GM21381 (cell line): ENCODE results near the gene RET.
A peak's percentile ranks its signal among the peaks of the same experiment; 100 is the strongest.

Experiments
- ATAC-seq: cut with Tn5 transposase; IDR thresholded peaks from one replicate; pipeline ENCODE4 v1.9.1; 2021; ENCODE audit warnings: mild to moderate bottlenecking, moderate library complexity; ENCODE audit not compliant: unreplicated experiment

The RET gene

DNA sequence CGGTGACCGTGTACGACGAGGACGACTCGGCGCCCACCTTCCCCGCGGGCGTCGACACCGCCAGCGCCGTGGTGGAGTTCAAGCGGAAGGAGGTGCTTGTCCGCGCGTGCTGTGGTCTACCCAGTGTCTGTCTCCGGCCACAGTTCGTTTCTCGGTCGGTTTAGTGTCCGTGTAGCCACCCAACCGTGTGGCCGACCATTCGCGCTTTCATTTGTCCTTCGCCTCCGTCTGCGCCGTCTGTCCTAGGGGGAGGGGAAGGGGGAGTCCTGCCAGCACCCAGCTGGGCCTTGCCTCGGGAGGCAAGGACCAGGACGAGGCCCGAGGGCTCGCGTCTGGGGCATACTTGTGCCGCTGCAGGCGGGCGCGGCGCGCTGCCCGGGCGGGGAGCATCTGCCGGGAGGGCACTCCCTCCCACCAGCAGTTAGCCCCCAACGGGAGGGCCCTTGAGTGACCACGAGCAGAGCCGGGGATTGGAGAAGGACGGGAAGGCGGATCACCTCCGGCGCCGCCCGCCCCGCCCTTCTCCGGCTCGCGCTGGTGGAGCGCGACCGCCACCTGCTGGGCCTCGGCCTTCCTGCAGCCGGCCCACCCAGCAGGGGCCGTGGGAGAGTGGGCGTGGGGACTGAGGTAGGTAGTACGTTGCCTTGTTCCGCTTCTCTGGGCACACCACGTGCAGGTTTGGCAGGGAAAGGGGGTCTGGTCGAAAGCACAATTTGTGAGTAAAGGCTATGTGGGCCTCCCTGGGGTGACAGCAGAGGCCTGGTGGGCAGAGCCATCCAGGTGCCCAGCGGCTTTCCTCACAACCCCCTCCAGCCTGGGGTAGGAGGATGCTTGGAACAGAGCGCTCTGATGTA lies 28.5 kb downstream of the RET start:
- ATAC-seq, result peak; percentile 86

DNA sequence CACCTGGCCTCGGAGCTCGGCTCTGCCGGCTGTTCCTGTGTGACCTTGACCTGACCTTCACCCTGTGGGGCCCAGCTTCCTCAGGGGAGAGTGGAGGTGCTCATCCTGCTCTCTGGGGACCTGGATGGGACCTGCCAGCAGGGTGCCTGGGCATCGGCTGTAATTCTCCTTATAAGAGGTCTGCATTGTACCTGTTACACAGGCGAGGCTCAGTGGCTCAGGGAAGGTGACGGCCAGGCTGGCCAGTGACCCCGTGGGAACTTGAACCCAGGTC lies 29.0 kb downstream of the RET start:
- no peak for ATAC-seq

DNA sequence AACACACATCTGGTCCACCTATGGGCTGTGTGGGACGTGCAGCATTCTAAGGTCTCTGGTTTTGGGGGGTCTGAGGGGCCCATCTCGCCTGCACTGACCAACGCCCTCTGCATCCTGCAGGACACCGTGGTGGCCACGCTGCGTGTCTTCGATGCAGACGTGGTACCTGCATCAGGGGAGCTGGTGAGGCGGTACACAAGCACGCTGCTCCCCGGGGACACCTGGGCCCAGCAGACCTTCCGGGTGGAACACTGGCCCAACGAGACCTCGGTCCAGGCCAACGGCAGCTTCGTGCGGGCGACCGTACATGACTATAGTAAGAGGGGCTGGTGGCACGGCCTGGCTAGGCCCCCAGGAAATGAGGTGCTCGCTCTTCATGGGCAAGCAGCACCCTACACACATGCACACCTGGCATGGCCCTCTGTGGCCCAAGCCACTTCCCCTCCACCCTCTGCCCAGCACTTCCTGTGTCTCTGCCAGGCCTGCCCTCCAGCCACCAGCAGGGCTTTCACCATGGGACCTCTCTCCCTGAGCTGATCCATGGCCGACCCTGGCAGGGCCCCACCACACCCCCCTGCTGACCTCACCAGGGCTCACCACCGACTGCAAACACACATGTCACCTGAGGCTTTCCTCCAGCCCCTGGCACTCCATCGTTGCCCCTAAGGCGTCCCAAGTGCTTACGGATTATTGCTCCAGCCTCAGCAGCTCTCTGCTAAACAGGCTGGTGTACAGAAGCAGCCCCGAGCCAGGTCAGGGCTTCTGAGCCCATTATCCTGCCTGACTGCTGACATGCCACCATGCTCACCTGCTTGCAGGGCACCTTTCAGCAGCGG lies 29.6 kb downstream of the RET start:
- ATAC-seq, result no peak

DNA sequence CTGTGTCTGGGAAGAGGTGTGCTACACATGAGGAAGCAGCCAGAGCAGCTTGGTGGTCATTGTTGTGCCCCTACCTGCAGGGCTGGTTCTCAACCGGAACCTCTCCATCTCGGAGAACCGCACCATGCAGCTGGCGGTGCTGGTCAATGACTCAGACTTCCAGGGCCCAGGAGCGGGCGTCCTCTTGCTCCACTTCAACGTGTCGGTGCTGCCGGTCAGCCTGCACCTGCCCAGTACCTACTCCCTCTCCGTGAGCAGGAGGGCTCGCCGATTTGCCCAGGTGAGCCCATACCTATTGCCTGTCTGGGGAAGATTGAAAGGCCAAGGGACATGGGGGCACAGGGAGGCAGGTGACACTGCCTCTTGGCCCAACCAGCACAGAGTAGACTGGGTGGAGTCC lies 32.1 kb downstream of the RET start:
- ATAC-seq, result no peak

DNA sequence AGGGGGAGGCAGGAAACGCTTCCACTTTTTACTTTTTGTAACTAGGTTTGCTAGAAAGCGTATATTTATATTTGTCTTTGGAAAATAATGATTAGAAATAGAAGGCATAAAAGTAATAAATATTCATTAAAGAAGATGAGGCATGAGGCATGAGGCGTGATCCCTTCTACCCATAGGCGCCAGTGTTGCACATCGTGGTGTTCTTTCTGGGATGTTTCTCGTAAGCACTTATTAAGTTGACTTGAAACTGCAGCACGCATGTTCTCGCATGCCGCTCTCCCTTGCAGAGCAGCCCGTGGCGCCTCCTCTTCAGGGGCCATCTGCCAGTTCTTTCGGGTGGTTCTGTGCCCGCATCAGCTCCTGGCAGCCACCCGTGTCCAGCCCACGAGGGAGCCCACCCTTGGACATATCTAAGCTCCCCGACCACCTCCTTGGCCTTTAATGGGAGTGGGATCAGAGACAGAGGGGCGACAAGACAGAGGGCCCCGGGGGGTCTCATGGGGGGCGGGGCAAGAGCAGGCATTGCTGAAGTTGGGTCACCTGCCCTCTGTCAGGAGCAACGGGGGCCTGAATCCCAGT lies 32.9 kb downstream of the RET start:
- no peak for ATAC-seq

DNA sequence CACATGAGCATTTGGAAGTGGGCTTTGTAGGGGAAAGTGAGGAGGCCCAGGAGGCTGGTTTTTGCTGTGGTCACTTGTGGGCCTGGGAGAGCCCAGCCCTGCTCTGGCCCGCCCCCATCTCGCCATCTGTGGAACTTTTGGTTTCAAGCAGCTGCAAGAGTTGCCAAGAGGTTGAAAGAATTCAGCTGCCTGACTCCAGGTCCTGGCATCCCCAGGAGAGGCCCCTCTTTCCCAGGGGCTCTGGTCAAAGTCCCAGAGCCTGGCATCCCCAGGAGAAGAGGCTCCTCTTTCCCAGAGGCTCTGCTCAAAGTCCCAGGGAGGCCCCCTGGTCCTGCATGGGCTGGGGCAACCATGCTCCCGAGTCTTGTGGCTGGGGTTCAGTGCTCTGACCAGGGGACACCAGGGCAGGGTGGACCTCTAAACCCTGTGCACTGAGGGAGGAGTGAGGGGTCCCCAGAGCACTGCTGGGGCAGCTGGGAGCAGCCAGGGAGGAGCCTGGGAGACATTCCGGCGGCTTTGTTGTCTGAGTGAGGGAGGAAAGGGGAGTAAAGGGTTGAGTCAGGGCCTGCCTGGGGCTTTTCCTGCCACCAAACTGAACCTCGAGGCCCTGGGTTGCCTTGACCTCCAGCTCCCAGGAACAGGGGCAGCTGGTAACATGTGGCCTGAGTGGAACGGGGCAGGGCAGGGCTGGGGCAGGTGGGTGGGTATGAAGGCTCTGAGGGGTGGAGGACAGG lies 33.6 kb downstream of the RET start:
- peak; percentile 59 for ATAC-seq

DNA sequence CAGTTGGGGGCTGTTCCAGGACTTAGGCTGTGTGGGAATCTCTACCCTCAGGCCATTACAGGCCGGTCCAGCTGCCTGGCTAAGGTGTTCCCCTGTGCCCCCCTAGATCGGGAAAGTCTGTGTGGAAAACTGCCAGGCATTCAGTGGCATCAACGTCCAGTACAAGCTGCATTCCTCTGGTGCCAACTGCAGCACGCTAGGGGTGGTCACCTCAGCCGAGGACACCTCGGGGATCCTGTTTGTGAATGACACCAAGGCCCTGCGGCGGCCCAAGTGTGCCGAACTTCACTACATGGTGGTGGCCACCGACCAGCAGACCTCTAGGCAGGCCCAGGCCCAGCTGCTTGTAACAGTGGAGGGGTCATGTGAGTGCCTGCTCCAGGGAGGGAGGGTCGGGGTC lies 34.2 kb downstream of the RET start:
- ATAC-seq, result no peak

DNA sequence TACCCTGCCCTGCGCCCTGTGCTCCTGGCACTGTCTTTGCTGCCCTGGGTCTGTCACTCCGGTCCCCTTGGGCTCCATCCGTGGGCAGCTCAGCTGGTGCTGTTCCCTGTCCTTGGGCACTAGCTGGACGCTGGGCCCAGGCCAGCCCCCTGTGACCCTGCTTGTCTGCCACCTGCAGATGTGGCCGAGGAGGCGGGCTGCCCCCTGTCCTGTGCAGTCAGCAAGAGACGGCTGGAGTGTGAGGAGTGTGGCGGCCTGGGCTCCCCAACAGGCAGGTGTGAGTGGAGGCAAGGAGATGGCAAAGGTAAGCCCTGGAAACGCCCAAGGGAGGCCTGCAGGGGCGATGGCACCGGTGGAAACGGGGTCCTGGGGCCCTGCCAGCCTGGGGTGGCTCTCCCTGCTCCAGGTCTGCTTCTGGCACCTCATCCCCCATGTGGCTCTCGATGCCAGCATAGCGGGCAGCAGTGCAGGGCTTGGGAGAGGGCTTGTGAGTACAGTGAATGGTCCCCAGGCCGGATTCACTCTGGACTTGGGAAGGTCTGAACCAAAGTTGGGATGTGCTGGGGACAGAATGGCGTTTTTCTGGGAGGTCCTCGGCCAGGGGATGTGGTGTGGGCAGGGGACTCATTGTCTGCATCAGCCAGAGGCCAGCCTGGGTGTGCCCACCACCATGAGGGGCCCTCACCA lies 35.2 kb downstream of the RET start:
- no peak for ATAC-seq

DNA sequence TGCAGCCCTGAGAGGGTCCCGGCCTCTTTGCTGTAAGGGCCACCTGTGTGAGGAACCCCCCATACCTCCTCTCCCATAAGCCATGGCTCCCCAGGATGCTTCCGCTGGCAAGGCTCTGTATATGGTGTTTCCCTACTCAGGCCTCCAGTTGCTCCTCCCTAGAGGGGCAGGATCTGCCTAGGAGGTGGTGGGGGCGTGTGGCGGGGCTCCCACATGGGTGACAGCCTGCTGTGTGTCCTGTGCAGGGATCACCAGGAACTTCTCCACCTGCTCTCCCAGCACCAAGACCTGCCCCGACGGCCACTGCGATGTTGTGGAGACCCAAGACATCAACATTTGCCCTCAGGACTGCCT lies 35.7 kb downstream of the RET start:
- no peak for ATAC-seq

DNA sequence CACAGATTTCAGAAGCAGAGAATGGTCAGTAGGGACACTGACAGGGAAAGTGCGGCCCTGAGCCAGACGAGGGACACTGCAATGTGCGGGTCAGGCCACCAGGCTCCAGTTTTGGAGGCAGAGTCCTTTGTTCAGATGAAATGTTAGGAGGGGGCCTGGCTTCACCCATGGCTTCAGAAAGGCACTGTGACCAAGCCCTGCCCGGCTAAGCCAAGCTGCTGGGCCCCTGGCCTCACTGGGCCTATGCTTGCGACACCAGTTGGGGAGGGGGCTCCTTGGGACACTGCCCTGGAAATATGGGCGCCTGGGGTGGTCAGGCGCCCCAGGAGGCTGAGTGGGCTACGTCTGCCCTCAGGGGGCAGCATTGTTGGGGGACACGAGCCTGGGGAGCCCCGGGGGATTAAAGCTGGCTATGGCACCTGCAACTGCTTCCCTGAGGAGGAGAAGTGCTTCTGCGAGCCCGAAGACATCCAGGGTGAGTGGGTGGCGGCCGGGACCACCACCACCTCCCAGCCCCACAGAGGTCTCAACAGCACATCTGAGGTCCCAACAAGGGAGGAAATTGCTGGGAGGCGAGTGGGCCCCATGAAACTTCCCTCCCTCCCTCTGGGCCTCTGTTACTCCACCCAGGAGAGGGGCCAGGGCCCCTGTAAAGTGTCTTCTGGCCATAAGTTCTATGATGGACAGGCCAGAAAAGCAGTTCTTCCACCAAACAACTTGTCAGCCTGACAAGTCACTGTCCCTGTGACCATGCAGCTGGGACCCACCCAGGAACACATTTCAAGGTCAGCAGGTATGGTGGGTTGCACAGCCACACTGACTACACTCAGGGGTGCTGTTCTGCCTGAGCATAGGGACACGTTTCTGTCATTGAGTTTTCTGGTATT lies 36.6 kb downstream of the RET start:
- no peak for ATAC-seq

DNA sequence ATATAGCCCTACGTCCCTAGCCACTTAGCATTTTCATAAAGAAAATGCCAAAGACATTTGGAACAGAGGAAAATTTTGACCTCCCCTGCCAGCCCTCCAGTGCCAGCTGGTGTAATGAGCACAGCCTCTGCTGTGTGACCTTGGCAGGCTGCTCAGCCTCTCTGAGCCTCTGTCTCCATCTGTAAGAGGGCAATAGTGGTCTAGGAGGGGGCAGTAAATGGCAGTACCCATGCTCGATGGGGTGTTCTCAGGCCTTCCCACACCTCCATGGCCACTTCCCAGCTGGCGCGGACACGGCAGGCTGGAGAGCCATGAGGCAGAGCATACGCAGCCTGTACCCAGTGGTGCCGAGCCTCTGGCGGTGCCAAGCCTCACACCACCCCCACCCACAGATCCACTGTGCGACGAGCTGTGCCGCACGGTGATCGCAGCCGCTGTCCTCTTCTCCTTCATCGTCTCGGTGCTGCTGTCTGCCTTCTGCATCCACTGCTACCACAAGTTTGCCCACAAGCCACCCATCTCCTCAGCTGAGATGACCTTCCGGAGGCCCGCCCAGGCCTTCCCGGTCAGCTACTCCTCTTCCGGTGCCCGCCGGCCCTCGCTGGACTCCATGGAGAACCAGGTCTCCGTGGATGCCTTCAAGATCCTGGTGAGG lies 37.3 kb downstream of the RET start:
- no peak for ATAC-seq

DNA sequence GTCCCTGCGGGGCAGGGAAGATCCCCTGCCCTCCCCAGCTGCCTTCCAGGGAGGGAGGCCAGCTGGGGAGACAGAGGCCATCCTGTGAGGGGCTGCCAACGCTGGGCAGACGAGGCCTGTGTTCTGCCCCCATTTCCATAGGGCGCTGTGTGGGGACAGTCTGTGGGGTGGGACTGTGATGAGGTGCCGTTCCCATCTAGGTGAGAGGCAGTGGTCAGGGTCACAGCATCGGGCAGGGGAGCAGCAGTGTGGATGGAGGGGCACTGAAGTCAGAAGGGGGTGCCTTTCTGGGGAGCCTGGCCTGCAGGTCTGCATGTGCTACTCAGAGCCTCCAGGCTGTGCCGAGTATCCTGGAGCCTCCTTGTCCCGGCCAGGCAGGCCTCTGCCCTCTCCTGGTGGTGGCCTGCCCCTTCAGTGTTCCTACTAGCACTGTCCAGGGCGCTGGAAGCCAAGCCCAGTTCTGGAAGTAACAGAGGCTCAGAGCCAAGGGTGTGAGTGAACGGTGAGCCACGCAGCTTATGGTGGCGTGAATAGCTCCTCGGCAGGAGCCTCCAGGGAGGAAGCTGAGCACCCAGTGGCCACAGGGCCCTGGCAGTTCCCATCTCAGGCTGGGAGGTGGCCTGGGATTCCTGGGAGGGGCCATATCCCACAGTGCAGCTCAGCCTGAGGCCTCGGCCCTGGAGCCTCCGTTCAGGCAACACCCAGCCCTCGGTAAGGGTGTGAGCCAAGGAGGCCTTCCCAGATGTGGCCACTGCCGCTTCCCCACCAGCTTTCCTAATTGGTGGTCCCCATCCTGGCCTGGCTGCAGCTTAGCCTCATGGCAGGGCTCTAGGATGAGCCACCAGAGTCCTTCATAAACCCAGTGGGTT lies 38.1 kb downstream of the RET start:
- ATAC-seq, result no peak

DNA sequence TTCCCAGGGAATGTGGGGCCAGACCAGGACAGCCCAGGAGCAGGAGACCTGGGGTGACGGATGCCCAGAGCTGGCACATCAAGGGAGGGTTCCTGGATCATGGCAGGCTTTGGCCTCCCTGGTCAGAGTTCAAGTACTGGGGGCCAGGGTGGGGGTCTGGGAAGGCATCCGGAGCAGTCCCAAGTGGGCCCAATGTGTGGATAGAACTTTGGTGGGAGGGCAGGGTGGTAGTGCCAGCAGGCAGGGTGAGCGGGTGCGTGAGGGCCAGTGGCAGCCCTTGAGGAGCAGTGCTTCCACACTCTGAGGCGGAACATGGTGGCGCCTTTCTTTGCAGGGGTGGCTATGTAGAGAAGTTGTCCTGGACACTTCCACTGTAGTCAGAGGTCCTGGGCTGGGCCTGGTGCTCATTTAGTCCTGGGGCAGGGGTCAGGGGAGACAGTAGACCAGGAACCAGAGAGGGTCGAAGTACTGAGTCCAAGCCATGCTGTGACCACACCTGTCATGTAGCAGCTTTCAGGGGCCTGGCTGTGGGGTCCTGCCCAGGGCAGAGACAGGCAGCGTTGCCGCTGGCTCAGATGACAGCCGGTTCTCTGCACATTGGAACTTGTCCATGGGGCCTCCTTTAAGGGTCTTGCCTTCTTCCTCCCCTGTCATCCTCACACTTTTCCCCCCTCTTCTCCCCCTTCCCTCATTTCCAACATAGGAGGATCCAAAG lies 39.2 kb downstream of the RET start:
- ATAC-seq, result no peak

DNA sequence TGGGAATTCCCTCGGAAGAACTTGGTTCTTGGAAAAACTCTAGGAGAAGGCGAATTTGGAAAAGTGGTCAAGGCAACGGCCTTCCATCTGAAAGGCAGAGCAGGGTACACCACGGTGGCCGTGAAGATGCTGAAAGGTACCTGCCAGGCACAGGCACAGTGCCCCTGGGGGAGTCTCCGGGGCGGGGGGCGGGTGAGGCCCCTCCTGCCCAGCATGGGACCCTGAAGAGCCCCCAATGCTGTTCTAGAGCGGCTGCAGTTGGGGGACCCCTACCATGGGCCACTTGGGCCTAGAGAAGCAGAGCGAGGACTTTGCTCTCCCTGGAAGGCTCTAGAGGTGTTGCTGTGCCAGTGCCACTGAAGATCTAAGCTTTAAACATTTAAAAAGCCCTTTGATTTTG lies 39.7 kb downstream of the RET start:
- ATAC-seq, result no peak

DNA sequence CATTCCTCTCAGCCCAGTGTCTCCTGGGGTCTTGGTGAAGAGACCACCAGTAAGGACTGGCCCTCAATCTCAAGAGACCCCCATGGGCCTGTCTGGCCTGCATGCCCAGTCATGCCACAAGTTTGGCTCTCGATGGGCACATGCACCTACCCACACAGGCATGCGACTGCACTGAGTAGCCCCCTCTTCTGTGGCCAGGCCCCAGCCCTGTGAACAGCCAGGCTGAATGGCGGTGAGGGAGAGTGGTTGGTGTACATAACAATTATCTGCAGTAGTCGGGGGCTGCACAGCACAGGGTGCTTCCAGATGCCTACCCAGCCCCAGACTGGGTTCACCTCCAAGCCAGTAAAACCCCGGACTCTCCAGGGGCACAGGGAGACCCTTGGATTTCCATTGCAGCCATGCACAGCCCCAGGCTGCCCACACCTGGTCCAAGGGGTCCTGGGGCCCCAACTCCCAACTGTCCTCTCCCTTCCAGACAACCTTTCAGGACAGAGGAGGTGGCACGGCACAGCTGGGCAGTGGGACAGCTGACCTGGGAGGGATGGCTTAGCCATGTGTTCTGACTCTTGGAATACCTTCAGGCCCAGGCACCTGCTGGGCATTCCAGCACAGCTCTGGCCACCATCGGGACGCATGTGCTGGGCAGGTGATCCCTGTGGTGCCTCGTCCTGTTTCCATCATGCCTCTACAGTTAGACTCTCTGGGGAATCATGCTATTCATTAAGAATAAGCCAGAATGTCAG lies 40.3 kb downstream of the RET start:
- no peak for ATAC-seq

DNA sequence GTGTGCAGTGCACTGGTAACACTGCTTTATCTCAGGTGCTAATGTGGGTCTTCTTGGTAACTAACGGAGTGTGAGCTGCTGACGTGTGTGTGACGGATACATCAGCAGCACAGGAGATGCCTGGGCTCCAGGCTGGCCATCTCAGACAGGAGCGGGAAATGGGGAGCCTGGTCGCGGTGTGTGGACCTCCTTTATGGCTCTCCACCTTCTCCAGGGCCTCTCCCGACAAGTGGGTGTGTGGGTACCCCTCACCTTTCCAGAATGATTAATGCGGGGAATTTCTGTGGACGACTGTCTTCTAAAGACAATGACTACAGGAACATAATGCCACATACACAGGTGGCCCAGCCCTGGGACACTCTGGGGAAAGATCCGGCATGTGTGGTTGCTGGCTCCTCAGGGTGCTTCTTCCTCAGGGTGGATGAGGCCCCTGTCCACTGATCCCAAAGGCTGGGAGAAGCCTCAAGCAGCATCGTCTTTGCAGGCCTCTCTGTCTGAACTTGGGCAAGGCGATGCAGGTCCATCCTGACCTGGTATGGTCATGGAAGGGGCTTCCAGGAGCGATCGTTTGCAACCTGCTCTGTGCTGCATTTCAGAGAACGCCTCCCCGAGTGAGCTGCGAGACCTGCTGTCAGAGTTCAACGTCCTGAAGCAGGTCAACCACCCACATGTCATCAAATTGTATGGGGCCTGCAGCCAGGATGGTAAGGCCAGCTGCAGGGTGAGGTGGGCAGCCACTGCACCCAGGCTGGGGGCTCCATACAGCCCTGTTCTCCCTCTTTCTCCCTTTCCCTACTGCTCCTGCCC lies 41.1 kb downstream of the RET start:
- ATAC-seq, result no peak
